ENCODE results near the gene VTI1A.

Gene VTI1A

GRCh38 chr10:112763916-112764520, 317.0 kb downstream of the VTI1A start:
- no peak for DNase-seq

GRCh38 chr10:112765717-112766235, 318.8 kb downstream of the VTI1A start:
- no peak for DNase-seq

- DNase-seq, result no peak
These were observed 319.6 kb downstream of the VTI1A start for GRCh38 chr10:112766636-112767035.

GRCh38 chr10:112767156-112767555, 320.1 kb downstream of the VTI1A start:
- DNase-seq, result no peak

GRCh38 chr10:112768121-112768520, 321.1 kb downstream of the VTI1A start:
- no peak for DNase-seq

- DNase-seq, result no peak
These were observed 322.1 kb downstream of the VTI1A start for GRCh38 chr10:112769081-112769480.

GRCh38 chr10:112769611-112770370, 322.8 kb downstream of the VTI1A start:
- DNase-seq, result no peak

- DNase-seq, result no peak
These were observed 324.7 kb downstream of the VTI1A start for GRCh38 chr10:112771733-112772132.

- no peak for DNase-seq
These were observed 326.8 kb downstream of the VTI1A start for GRCh38 chr10:112773783-112774182.

GRCh38 chr10:112774210-112774609, 327.2 kb downstream of the VTI1A start:
- DNase-seq, result no peak

GRCh38 chr10:112774798-112775197, 327.8 kb downstream of the VTI1A start:
- DNase-seq, result no peak

- peak; percentile 12 for DNase-seq
These were observed 328.4 kb downstream of the VTI1A start for GRCh38 chr10:112775381-112775780.

GRCh38 chr10:112775892-112776674, 329.1 kb downstream of the VTI1A start:
- DNase-seq, result peak; percentile 59

- no peak for DNase-seq
These were observed 331.6 kb downstream of the VTI1A start for GRCh38 chr10:112778579-112778978.

GRCh38 chr10:112779025-112779770, 332.2 kb downstream of the VTI1A start:
- DNase-seq, result no peak

- DNase-seq, result no peak
These were observed 335.3 kb downstream of the VTI1A start for GRCh38 chr10:112782200-112782907.

GRCh38 chr10:112783351-112784021, 336.5 kb downstream of the VTI1A start:
- DNase-seq, result no peak

GRCh38 chr10:112784022-112784461, 337.0 kb downstream of the VTI1A start:
- DNase-seq, result no peak

GRCh38 chr10:112785089-112785488, 338.1 kb downstream of the VTI1A start:
- DNase-seq, result no peak

- DNase-seq, result no peak
These were observed 342.2 kb downstream of the VTI1A start for GRCh38 chr10:112789248-112789647.

GRCh38 chr10:112790030-112790429, 343.0 kb downstream of the VTI1A start:
- no peak for DNase-seq
